H9 (cell line): Measurements from ENCODE around the gene TUBA8. TPM values are rescaled to one million over a fixed set of nuclear protein-coding genes. Genes with fewer than 3 reads are reported as not detected.
"Not testable (repeated sequence)": the region's sequence is repeated elsewhere in the genome, so short reads cannot be mapped to it uniquely, and the experiment has no call there.

Experiments used
- DNase-seq: peaks from one replicate; pipeline ENCODE4 v3.0.0-alpha.2; 2017
- H2AFZ ChIP-seq: one replicate; pipeline ENCODE4 v1.6.1; 2013; ENCODE audit warnings: mild to moderate bottlenecking, low read length, control low read depth, moderate library complexity
- H2AK5ac ChIP-seq: 2 replicates; pipeline ENCODE4 v1.6.1; 2013; ENCODE audit warnings: low read length, control low read depth, mixed read lengths; ENCODE audit not compliant: insufficient read length
- H2BK120ac ChIP-seq: one replicate; pipeline ENCODE4 v1.6.1; 2013; ENCODE audit warnings: low read depth, mild to moderate bottlenecking, low read length, control low read depth, inconsistent platforms; ENCODE audit not compliant: poor library complexity, severe bottlenecking
- H2BK12ac ChIP-seq: 2 replicates; pipeline ENCODE4 v1.6.1; 2013; ENCODE audit warnings: low read length, control low read depth, mixed read lengths, low read depth; ENCODE audit not compliant: insufficient read length
- H2BK15ac ChIP-seq: 2 replicates; pipeline ENCODE4 v1.6.1; 2013; ENCODE audit warnings: low read depth, low read length, control low read depth
- H2BK20ac ChIP-seq: one replicate; pipeline ENCODE4 v1.6.1; 2013; ENCODE audit warnings: low read depth, mild to moderate bottlenecking, low read length, control low read depth, inconsistent platforms; ENCODE audit not compliant: poor library complexity, severe bottlenecking
- H2BK5ac ChIP-seq: 2 replicates; pipeline ENCODE4 v1.6.1; 2013; ENCODE audit warnings: low read length, control low read depth, mixed read lengths; ENCODE audit not compliant: insufficient read length
- H3K14ac ChIP-seq: 2 replicates; pipeline ENCODE4 v1.6.1; 2013; ENCODE audit warnings: low read length, control low read depth; ENCODE audit not compliant: insufficient read depth
- H3K18ac ChIP-seq: 2 replicates; pipeline ENCODE4 v1.6.1; 2013; ENCODE audit warnings: low read depth, mild to moderate bottlenecking, mixed read lengths, low read length, control low read depth; ENCODE audit not compliant: insufficient read length
- H3K23ac ChIP-seq: 2 replicates; pipeline ENCODE4 v1.6.1; 2013; ENCODE audit warnings: low read length, control low read depth, mixed read lengths, low read depth; ENCODE audit not compliant: insufficient read length
- H3K23me2 ChIP-seq: 2 replicates; pipeline ENCODE4 v1.6.1; 2013; ENCODE audit warnings: low read depth, mild to moderate bottlenecking, mixed read lengths, low read length, control low read depth; ENCODE audit not compliant: insufficient read length, poor library complexity, severe bottlenecking
- H3K27ac ChIP-seq: 2 replicates; pipeline ENCODE4 v1.5.1; 2013; ENCODE audit warnings: low read length, control low read depth, mixed read lengths, low read depth; ENCODE audit not compliant: insufficient read length
- H3K27me3 ChIP-seq: 2 replicates; pipeline ENCODE4 v1.6.1; 2013; ENCODE audit warnings: low read length, control low read depth, inconsistent platforms; ENCODE audit not compliant: insufficient read depth
- H3K4ac ChIP-seq: 2 replicates; pipeline ENCODE4 v1.6.1; 2013; ENCODE audit warnings: low read depth, mild to moderate bottlenecking, control low read depth, inconsistent platforms, low read length, moderate library complexity
- H3K4me1 ChIP-seq: 2 replicates; pipeline ENCODE4 v1.6.1; 2013; ENCODE audit warnings: low read length, control low read depth, inconsistent platforms; ENCODE audit not compliant: insufficient read depth
- H3K4me2 ChIP-seq: 2 replicates; pipeline ENCODE4 v1.6.1; 2013; ENCODE audit warnings: low read length, control low read depth, mixed read lengths; ENCODE audit not compliant: insufficient read length, insufficient read depth
- H3K56ac ChIP-seq: 2 replicates; pipeline ENCODE4 v1.6.1; 2013; ENCODE audit warnings: low read depth, mild to moderate bottlenecking, mixed read lengths, low read length, control low read depth; ENCODE audit not compliant: insufficient read length
- H3K79me1 ChIP-seq: 2 replicates; pipeline ENCODE4 v1.6.1; 2013; ENCODE audit warnings: low read depth, mild to moderate bottlenecking, moderate library complexity, low read length, control low read depth, inconsistent platforms; ENCODE audit not compliant: insufficient read depth, poor library complexity, severe bottlenecking
- H3K79me2 ChIP-seq: 2 replicates; pipeline ENCODE4 v1.6.1; 2013; ENCODE audit warnings: low read length, control low read depth, inconsistent platforms; ENCODE audit not compliant: insufficient read depth
- H3K9ac ChIP-seq: 2 replicates; pipeline ENCODE4 v1.6.1; 2013; ENCODE audit warnings: low read length, control low read depth, mixed read lengths; ENCODE audit not compliant: insufficient read length; ENCODE audit errors: extremely low read depth
- H3K9me3 ChIP-seq: one replicate; pipeline ENCODE4 v1.6.1; 2013; ENCODE audit warnings: low read depth, low read length, inconsistent platforms; ENCODE audit not compliant: control insufficient read depth
- H3T11ph ChIP-seq: one replicate; pipeline ENCODE4 v1.6.1; 2013; ENCODE audit warnings: mild to moderate bottlenecking, low read length, control low read depth, inconsistent platforms
- H4K20me1 ChIP-seq: one replicate; pipeline ENCODE4 v1.6.1; 2013; ENCODE audit not compliant: control insufficient read depth, insufficient read length, insufficient read depth
- H4K5ac ChIP-seq: 2 replicates; pipeline ENCODE4 v1.6.1; 2013; ENCODE audit warnings: low read depth, mild to moderate bottlenecking, mixed read lengths, low read length, control low read depth; ENCODE audit not compliant: insufficient read length
- H4K8ac ChIP-seq: replicated peaks from 2 replicates; pipeline ENCODE4 v1.6.1; 2013; ENCODE audit warnings: low read length, control low read depth, mixed read lengths, low read depth; ENCODE audit not compliant: insufficient read length
- H4K91ac ChIP-seq: 2 replicates; pipeline ENCODE4 v1.6.1; 2013; ENCODE audit warnings: low read depth, mild to moderate bottlenecking, moderate library complexity, mixed read lengths, low read length, control low read depth; ENCODE audit not compliant: insufficient read length
- H3K27ac Mint-ChIP-seq, 3 experiments: 2 replicates in 2 of 3; 3 replicates in 1 of 3; pipeline ENCODE4 v1.8.0; 2020 to 2021; ENCODE audit warnings: mixed read lengths in 3 of 3, mild to moderate bottlenecking in 1 of 3, moderate library complexity in 1 of 3
- H3K27me3 Mint-ChIP-seq: 2 replicates; pipeline ENCODE4 v1.8.0; 2021; ENCODE audit warnings: low read depth, mild to moderate bottlenecking, moderate library complexity, mixed read lengths
- H3K36me3 Mint-ChIP-seq, 3 experiments: 2 replicates in 2 of 3; 3 replicates in 1 of 3; pipeline ENCODE4 v1.8.0; 2020 to 2021; ENCODE audit warnings: low read depth in 3 of 3, mixed read lengths in 3 of 3; ENCODE audit not compliant: insufficient read depth in 1 of 3
- H3K4me1 Mint-ChIP-seq, 2 experiments: 2 replicates each; pipeline ENCODE4 v1.8.0; 2020; ENCODE audit warnings: mixed read lengths in 2 of 2
- H3K4me3 Mint-ChIP-seq, 2 experiments: 2 replicates in 1 of 2; 3 replicates in 1 of 2; pipeline ENCODE4 v1.8.0; 2020 to 2021; ENCODE audit warnings: mild to moderate bottlenecking in 2 of 2, mixed read lengths in 2 of 2, moderate library complexity in 1 of 2
- H3K9me3 Mint-ChIP-seq, 2 experiments: 2 replicates in 1 of 2; 3 replicates in 1 of 2; pipeline ENCODE4 v1.8.0; 2020; ENCODE audit warnings: mild to moderate bottlenecking in 2 of 2, mixed read lengths in 2 of 2, moderate library complexity in 1 of 2
- WGBS: extraction: QIAGEN DNeasy Blood & Tissue Kit; methylation state at CpG from one replicate; pipeline ENCODE4 v1.1.7; 2013; ENCODE audit warnings: missing lambda C conversion rate, low lambda C conversion rate, mixed read lengths; ENCODE audit not compliant: insufficient read length; ENCODE audit errors: extremely low coverage; 5-methylcytosine and 5-hydroxymethylcytosine counted together
- total RNA-seq: library from RNA; stranded (reverse); gene quantifications from 2 replicates; pipeline ENCODE4 v1.2.1, GENCODE V29; 2021
- TF ChIP-seq, protein P1 (sequence below): fragments of 200-600 bp; sonication (generic); conservative IDR thresholded peaks from 3 replicates; pipeline ENCODE4 v1.8.0; 2021; ENCODE audit warnings: antibody characterized with exemption, mild to moderate bottlenecking

Gene TUBA8
- total RNA-seq, 1 experiment from 2014 or later: 2.0 TPM

DNA sequence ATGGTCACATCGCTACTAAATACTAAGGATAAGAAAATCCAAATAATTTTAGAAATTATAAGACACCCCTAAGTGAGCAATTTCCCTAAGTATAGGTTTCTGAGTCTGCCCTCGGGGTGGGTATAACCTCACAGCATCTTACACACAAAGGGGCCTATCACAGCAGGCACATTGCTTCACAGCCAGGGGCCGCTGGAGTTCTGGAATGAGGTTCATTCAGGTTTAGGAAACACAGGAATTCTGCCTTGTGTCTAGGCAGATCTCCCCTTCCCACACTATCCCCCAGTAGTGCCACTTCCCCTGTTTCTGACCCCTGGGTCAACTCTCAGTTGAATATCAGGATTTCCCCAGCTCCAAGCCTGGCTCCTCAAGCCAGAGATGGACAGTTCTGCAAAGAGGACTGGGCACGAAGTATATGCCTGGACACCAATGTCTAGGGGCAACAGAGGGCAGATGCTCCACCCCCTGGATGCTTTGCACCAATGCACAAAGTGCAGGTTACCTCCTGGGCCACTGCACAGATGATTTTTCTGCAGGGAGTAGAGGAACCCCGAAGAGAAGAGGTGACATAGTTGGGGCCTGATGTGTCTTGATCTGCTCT lies 11.4 kb downstream of the TUBA8 start:
- Mint-ChIP-seq H3K4me3 (no peak overlapping the region), H3K4me1 (peaks cover 11 to 12% of the 10 kb centered on the region in 2 experiments), H3K27me3 (peaks cover 3% of the 10 kb centered on the region), H3K9me3 (no peaks in the 10 kb centered on the region), H3K36me3 (peaks cover 0 to 5% (median 0%) of the 10 kb centered on the region in 3 experiments; a peak in 3 of 7 replicates), H3K27ac (no peak overlapping the region)
- Histone ChIP-seq H3K4me1 (peaks cover 3% of the 10 kb centered on the region; the same call in 1 of the 2 replicates), H3K14ac (no peak overlapping the region), H4K5ac (no peak overlapping the region), H3K9ac (no peak overlapping the region), H4K20me1 (no peaks in the 10 kb centered on the region), H2BK20ac (no peak overlapping the region), H2AFZ (no peak overlapping the region), H3K23me2 (no peaks in the 10 kb centered on the region), H2BK15ac (no peak overlapping the region), H2AK5ac (no peak overlapping the region), H3K4ac (no peak overlapping the region), H3K18ac (no peak overlapping the region), H3K4me2 (no peak overlapping the region), H3T11ph (no peak overlapping the region), H2BK12ac (no peak overlapping the region), H3K23ac (no peak overlapping the region), H3K79me1 (no peaks in the 10 kb centered on the region), H3K27me3 (no peaks in the 10 kb centered on the region), H3K56ac (no peak overlapping the region), H3K9me3 (no peaks in the 10 kb centered on the region), H2BK5ac (no peak overlapping the region), H4K91ac (no peak overlapping the region), H4K8ac (no peak overlapping the region), H3K79me2 (no peaks in the 10 kb centered on the region), H2BK120ac (no peak overlapping the region), H3K27ac (no peak overlapping the region)
- TF ChIP-seq, protein P1, sequence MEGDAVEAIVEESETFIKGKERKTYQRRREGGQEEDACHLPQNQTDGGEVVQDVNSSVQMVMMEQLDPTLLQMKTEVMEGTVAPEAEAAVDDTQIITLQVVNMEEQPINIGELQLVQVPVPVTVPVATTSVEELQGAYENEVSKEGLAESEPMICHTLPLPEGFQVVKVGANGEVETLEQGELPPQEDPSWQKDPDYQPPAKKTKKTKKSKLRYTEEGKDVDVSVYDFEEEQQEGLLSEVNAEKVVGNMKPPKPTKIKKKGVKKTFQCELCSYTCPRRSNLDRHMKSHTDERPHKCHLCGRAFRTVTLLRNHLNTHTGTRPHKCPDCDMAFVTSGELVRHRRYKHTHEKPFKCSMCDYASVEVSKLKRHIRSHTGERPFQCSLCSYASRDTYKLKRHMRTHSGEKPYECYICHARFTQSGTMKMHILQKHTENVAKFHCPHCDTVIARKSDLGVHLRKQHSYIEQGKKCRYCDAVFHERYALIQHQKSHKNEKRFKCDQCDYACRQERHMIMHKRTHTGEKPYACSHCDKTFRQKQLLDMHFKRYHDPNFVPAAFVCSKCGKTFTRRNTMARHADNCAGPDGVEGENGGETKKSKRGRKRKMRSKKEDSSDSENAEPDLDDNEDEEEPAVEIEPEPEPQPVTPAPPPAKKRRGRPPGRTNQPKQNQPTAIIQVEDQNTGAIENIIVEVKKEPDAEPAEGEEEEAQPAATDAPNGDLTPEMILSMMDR: peak; percentile 29; the same call in 2 of the 3 replicates
- peak; percentile 47 for DNase-seq
- no CpG with 5 or more reads among the region's 5 CpGs for WGBS

DNA sequence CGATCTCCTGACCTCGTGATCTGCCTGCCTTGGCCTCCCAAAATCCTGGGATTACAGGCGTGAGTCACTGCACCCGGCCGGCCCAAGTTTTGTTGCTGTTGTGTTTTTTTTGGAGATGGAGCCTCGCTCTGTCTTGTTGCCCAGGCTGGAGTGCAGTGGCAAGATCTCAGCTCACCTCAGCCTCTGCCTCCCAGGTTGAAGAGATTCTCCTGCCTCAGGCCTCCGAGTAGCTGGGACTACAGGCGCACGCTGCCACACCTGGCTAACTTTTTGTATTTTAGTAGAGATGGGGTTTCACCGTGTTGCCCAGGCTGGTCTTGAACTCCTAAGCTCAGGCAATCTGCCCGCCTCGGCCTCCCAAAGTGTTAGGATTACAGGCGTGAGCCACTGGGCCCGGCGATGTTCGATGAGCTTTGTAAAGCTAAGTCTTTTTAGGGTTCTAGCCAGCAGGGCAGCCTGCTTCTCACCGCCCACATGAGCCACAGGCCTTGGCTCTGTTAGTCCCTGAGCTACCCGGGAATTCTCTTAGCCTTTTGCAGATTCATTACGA lies 12.9 kb downstream of the TUBA8 start:
- not testable (repeated sequence) for H4K8ac ChIP-seq, H3K23me2 ChIP-seq, H3K27ac ChIP-seq, H3K14ac ChIP-seq, H2BK120ac ChIP-seq, H3K4me3 Mint-ChIP-seq, H3K27ac Mint-ChIP-seq, H3K18ac ChIP-seq, H2BK5ac ChIP-seq, H3K27me3 Mint-ChIP-seq, H2AK5ac ChIP-seq, H4K5ac ChIP-seq, H2BK20ac ChIP-seq, H3K4ac ChIP-seq, H3K56ac ChIP-seq, DNase-seq, H2AFZ ChIP-seq, H3K9ac ChIP-seq, H4K91ac ChIP-seq, H2BK15ac ChIP-seq, H2BK12ac ChIP-seq, H3T11ph ChIP-seq, H3K23ac ChIP-seq, H3K9me3 ChIP-seq, H3K4me2 ChIP-seq, H3K27me3 ChIP-seq, H3K36me3 Mint-ChIP-seq, H3K9me3 Mint-ChIP-seq, H3K79me2 ChIP-seq, H4K20me1 ChIP-seq, H3K79me1 ChIP-seq, H3K4me1 ChIP-seq
- WGBS: no CpG with 5 or more reads among the region's 19 CpGs
- peaks cover 11 to 12% of the 10 kb centered on the region in 2 experiments for H3K4me1 Mint-ChIP-seq
